Lung (tissue), 12 donors: ENCODE data around the gene TLCD2. TPM values are rescaled to one million over a fixed set of nuclear protein-coding genes. Genes with fewer than 3 reads are reported as not detected.

Experiments used
- ATAC-seq: fragments of 200-7000 bp; cut with Tn5 transposase; one replicate; pipeline ENCODE4 v1.9.1; 2020; ENCODE audit warnings: moderate number of reproducible peaks; ENCODE audit not compliant: insufficient read depth, low FRiP score
- DNase-seq, 3 donors: peaks; one replicate each; pipeline ENCODE4 v3.0.0-alpha.2; 2013 to 2017
- H3K27ac ChIP-seq, 2 donors: one replicate each; pipeline ENCODE4 v1.5.1; 2013; ENCODE audit warnings: mild to moderate bottlenecking in 2 of 2, moderate library complexity in 2 of 2, control low read depth in 1 of 2, inconsistent platforms in 1 of 2, low read depth in 1 of 2, low read length in 1 of 2
- H3K27me3 ChIP-seq, 3 donors: one replicate each; pipeline ENCODE4 v1.5.1; 2013; ENCODE audit warnings: low read length in 2 of 3; ENCODE audit not compliant: control insufficient read depth in 3 of 3, insufficient read depth in 3 of 3
- H3K36me3 ChIP-seq, 4 donors: one replicate each; pipeline ENCODE4 v1.5.1; 2013; ENCODE audit warnings: low read length in 4 of 4, mild to moderate bottlenecking in 1 of 4, moderate library complexity in 1 of 4; ENCODE audit not compliant: control insufficient read depth in 4 of 4, insufficient read depth in 4 of 4
- H3K4me1 ChIP-seq, 5 donors: one replicate each; pipeline ENCODE4 v1.5.1; 2013; ENCODE audit warnings: low read length in 5 of 5, mild to moderate bottlenecking in 2 of 5, moderate library complexity in 1 of 5; ENCODE audit not compliant: control insufficient read depth in 5 of 5, insufficient read depth in 5 of 5
- H3K4me3 ChIP-seq: one replicate; pipeline ENCODE4 v1.5.1; 2013; ENCODE audit warnings: mild to moderate bottlenecking, control low read depth, moderate library complexity
- H3K9ac ChIP-seq, 2 donors: one replicate each; pipeline ENCODE4 v1.5.1; 2013; ENCODE audit warnings: low read length in 2 of 2, control low read depth in 1 of 2; ENCODE audit not compliant: insufficient read depth in 1 of 2
- H3K9me3 ChIP-seq, 4 donors: one replicate each; pipeline ENCODE4 v1.5.1; 2013; ENCODE audit warnings: low read length in 3 of 4, mild to moderate bottlenecking in 1 of 4, moderate library complexity in 1 of 4; ENCODE audit not compliant: control insufficient read depth in 4 of 4, insufficient read depth in 3 of 4
- CTCF ChIP-seq: IDR thresholded peaks from 2 replicates; pipeline ENCODE4 v1.5.1; 2012; ENCODE audit warnings: mild to moderate bottlenecking; ENCODE audit errors: control extremely low read depth, extremely low read depth
- WGBS, 2 donors: extraction: QIAGEN DNeasy Blood & Tissue Kit; methylation state at CpG; one replicate each; pipeline ENCODE4 v1.1.7; 2013; 5-methylcytosine and 5-hydroxymethylcytosine counted together
- polyA plus RNA-seq, 2 donors: library from polyadenylated mRNA; stranded (reverse); fragments of 200-250 nt; gene quantifications; one replicate each; pipeline ENCODE4 v1.2.1, GENCODE V29; 2013
- total RNA-seq, 2 donors: library from RNA; depleted of rRNA in 1 of 2; stranded (reverse); fragments of >200 nt in 1 of 2; gene quantifications; one replicate each; pipeline ENCODE4 v1.2.1, GENCODE V29; 2014 to 2021
- donor health status: control.
- donor health status: control.
- donor health status: Bipolar disorder and iron deficiency.
- donor health status: healthy.
- donor health status: DM: yes; HTN: yes; CAD: no.

The TLCD2 gene
- total and polyA plus RNA-seq, 4 donors, result 4.4 to 16.1 (median 9.8) TPM

GRCh38 chr17:1718362-1719165, 8.4 kb upstream of the TLCD2 start:
- H3K27me3 ChIP-seq, result no peaks in the 10 kb centered on the region
- no peaks in the 10 kb centered on the region for H3K9me3 ChIP-seq
- no peak overlapping the region for H3K4me3 ChIP-seq
- ATAC-seq (no peak), DNase-seq (no peak)
- peaks cover 5 to 29% (median 13%) of the 10 kb centered on the region in 5 donors for H3K4me1 ChIP-seq
- H3K9ac ChIP-seq, result no peak overlapping the region
- peak overlapping the region; percentile 83 to 100 for H3K27ac ChIP-seq
- H3K36me3 ChIP-seq, result peaks cover 0 to 6% (median 0%) of the 10 kb centered on the region in 4 donors
- WGBS, 2 donors, result 77 to 82% methylated on average over 18 to 19 of the region's 19 CpGs
- TF ChIP-seq CTCF, result no peak

GRCh38 chr17:1716912-1717695, 6.9 kb upstream of the TLCD2 start:
- H3K27ac ChIP-seq, result peak overlapping the region; percentile 99 to 100
- DNase-seq (peak; percentile 95 to 99 (median 98)), ATAC-seq (peak; percentile 56)
- peaks cover 5 to 36% (median 15%) of the 10 kb centered on the region in 5 donors for H3K4me1 ChIP-seq
- no peak for TF ChIP-seq CTCF
- H3K9ac ChIP-seq, result peak overlapping the region; percentile 51 to 82
- H3K4me3 ChIP-seq, result peak overlapping the region; percentile 53
- H3K27me3 ChIP-seq, result no peaks in the 10 kb centered on the region
- no peaks in the 10 kb centered on the region for H3K9me3 ChIP-seq
- WGBS, 2 donors, result 0% methylated on average over 13 of the region's 13 CpGs
- H3K36me3 ChIP-seq, result peaks cover 0 to 21% (median 7%) of the 10 kb centered on the region in 4 donors

- TF ChIP-seq CTCF, result peak; percentile 12
- peaks cover 0 to 22% (median 7%) of the 10 kb centered on the region in 4 donors for H3K36me3 ChIP-seq
- H3K27ac ChIP-seq, result peak overlapping the region; percentile 99 to 100
- peaks cover 5 to 36% (median 15%) of the 10 kb centered on the region in 5 donors for H3K4me1 ChIP-seq
- H3K27me3 ChIP-seq, result no peaks in the 10 kb centered on the region
- H3K9ac ChIP-seq, result peak overlapping the region; percentile 51 to 82
- ATAC-seq, result peak; percentile 83
- 0 to 1% methylated on average over 62 to 70 of the region's 70 CpGs for WGBS, 2 donors
- no peaks in the 10 kb centered on the region for H3K9me3 ChIP-seq
- H3K4me3 ChIP-seq, result peak overlapping the region; percentile 90
- peak; percentile 100 for DNase-seq
Measured at GRCh38 chr17:1716076-1716911, 6.1 kb upstream of the TLCD2 start.
